Brain microvascular endothelial cell (primary cell): ENCODE data around the gene PCBP2.

Experiments used
- DNase-seq: peaks from one replicate; pipeline ENCODE4 v3.0.0-alpha.2; 2020
- H3K27ac ChIP-seq: fragments of 250-450 bp; sonication (Bioruptor Pico); 2 replicates; pipeline ENCODE4 v1.5.1; 2020; ENCODE audit warnings: mild to moderate bottlenecking, moderate library complexity
- H3K27me3 ChIP-seq: fragments of 250-450 bp; sonication (Bioruptor Pico); replicated peaks from 2 replicates; pipeline ENCODE4 v1.5.1; 2020; ENCODE audit warnings: mild to moderate bottlenecking
- H3K36me3 ChIP-seq: fragments of 250-450 bp; sonication (Bioruptor Pico); replicated peaks from 2 replicates; pipeline ENCODE4 v1.5.1; 2020; ENCODE audit warnings: mild to moderate bottlenecking
- H3K4me3 ChIP-seq: 2 replicates; pipeline ENCODE4 v1.5.1; 2011; ENCODE audit warnings: low read depth, mild to moderate bottlenecking, control low read depth, low read length, moderate library complexity
- in situ Hi-C: cut with HindIII; loops from 2 replicates; pipeline ENCODE4 v1.10.0; 2017; ENCODE audit warnings: low sequenced_read_pairs, low pct_ligation_motif_present
- TF ChIP-seq, protein P1 (sequence below): IDR thresholded peaks from 2 replicates; pipeline ENCODE4 v1.5.1; 2011; ENCODE audit warnings: low read depth, mild to moderate bottlenecking, moderate library complexity, low read length, control low read depth, inconsistent platforms; ENCODE audit errors: missing control alignments

Gene PCBP2

DNA sequence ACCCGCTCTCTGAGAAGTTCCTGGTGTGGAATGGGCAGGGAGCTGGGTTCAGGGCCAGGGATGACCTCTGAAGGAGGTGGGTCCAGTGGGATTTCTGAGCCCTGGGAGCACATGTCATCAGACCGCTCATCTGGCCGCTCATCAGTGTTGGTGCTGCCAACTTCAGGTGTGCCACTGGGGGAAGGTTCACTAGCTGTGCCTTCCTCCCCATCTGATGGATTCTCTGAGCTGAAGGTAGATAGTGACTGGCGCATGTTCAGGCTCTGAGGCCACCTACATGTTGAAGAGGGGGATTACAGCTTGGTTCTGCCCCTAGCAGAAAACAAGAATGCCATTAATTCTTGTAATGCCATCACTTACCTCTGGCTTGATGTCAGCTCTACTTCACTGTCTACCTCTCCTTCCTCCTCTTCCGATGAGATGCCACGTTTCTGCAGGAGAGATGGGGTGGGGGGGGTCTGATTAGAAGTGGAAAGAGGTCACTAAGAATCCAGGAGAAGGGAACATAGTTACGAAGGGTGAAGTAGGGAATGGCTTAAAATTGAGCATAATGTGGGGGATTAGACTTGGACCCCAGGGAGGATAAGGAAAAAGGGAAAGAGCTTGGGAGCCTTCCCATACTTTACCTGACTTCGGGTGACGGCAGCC is 30.2 kb downstream of the PCBP2 start:
- in situ Hi-C loops: no loop called here
- no peaks in the 10 kb centered on the region for H3K27me3 ChIP-seq
- TF ChIP-seq, protein P1, sequence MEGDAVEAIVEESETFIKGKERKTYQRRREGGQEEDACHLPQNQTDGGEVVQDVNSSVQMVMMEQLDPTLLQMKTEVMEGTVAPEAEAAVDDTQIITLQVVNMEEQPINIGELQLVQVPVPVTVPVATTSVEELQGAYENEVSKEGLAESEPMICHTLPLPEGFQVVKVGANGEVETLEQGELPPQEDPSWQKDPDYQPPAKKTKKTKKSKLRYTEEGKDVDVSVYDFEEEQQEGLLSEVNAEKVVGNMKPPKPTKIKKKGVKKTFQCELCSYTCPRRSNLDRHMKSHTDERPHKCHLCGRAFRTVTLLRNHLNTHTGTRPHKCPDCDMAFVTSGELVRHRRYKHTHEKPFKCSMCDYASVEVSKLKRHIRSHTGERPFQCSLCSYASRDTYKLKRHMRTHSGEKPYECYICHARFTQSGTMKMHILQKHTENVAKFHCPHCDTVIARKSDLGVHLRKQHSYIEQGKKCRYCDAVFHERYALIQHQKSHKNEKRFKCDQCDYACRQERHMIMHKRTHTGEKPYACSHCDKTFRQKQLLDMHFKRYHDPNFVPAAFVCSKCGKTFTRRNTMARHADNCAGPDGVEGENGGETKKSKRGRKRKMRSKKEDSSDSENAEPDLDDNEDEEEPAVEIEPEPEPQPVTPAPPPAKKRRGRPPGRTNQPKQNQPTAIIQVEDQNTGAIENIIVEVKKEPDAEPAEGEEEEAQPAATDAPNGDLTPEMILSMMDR: peak; percentile 53
- peaks cover 81% of the 10 kb centered on the region for H3K36me3 ChIP-seq
- H3K27ac ChIP-seq: no peak overlapping the region
- no peak overlapping the region for H3K4me3 ChIP-seq
- DNase-seq: no peak

GRCh38 chr12:53482626-53483168 is 30.8 kb downstream of the PCBP2 start:
- in situ Hi-C loops: no loop called here
- H3K27me3 ChIP-seq: no peaks in the 10 kb centered on the region
- TF ChIP-seq, protein P1: no peak
- DNase-seq: no peak
- no peak overlapping the region for H3K27ac ChIP-seq
- H3K36me3 ChIP-seq: peaks cover 77% of the 10 kb centered on the region
- no peak overlapping the region for H3K4me3 ChIP-seq

DNA sequence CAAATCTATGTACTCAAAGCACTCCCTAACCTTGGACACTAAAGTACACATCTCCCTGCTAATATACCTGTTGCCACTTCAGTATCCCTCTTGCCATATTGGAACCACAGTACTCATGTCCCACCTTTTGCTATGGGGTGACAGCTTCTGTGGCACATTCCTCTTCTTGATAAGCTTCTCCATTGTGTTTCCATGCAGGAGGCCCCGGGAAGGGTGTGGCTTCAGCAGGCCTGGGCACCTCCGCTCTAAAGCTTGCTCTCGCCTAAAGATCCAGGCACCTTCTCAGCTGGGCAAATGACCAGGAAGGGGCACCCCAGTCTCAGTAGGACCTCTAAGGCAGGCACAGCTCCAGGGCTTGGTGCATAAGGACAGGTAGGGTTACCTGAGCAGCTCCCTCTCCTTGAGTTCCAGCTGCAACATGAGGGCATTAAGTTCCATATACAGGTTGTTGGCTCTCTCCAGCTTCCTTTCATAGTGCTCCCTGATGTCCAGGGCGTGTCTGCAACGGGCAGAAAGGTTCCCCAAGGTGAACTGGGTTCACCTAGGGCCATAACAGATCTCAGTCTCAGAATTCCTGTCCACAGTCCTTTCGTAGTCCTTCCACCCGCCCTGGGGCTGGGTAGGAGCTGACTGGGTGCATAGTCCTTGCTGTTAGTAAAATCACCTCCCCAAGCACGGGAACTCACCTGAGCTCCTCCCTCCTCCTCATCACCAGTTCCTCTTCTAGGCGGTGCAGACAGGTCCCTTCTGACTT is 31.5 kb downstream of the PCBP2 start:
- H3K4me3 ChIP-seq: no peak overlapping the region
- TF ChIP-seq, protein P1: no peak
- no peak overlapping the region for H3K27ac ChIP-seq
- in situ Hi-C loops: no loop called here
- no peak for DNase-seq
- H3K27me3 ChIP-seq: no peaks in the 10 kb centered on the region
- peaks cover 70% of the 10 kb centered on the region for H3K36me3 ChIP-seq

- no peak overlapping the region for H3K4me3 ChIP-seq
- TF ChIP-seq, protein P1: no peak
- no peaks in the 10 kb centered on the region for H3K27me3 ChIP-seq
- in situ Hi-C loops: no loop called here
- peaks cover 64% of the 10 kb centered on the region for H3K36me3 ChIP-seq
- H3K27ac ChIP-seq: no peak overlapping the region
- no peak for DNase-seq
These were observed 32.1 kb downstream of the PCBP2 start for GRCh38 chr12:53483979-53484377.

DNA sequence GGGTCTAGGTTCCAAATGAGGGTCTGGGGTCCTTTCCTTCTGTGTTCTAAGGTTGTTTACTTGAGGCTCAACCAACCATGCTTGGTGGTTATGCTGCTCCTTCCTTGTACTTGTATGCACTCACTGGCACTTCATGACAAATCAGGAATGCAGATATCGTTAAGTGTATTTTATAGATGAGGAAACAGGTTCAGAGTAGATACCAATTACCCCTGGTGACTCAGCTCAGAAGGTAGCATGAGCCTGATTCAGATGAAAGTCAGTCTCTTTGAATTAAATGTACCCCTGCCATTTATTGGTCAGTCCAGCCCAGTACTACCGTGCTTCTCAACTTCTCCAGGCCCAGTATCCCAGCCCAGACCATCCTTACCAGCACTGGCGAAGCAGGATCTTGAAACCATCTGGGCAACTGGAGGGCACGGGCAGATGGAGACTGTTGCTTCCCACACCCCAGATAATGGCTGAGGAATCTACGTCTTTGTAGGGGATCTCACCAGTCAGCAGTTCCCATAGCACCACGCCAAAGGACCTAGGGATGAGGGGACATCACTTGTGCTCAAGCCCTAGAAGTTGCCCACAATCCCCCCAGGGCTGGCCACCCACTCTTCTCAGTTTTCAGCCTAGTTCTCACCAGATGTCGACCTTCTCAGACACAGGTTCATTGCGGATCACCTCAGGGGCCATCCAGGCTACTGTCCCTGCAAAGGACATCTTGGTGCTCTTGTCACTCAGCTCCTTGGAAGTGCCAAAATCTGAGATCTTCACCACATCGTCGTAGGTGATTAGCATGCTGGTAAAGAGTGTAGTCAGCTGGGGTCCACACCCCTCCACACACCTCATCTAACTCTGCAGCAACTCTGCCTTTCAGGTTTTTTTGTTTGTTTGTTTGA is 33.0 kb downstream of the PCBP2 start:
- no peak for DNase-seq
- TF ChIP-seq, protein P1: no peak
- Histone ChIP-seq H3K27me3 (no peaks in the 10 kb centered on the region), H3K27ac (no peak overlapping the region), H3K4me3 (no peak overlapping the region), H3K36me3 (peaks cover 57% of the 10 kb centered on the region)
- in situ Hi-C loops: no loop called here
